GM18861 (cell line): ENCODE measurements around the gene EIF6.
A peak's percentile ranks its signal among the peaks of the same experiment; 100 is the strongest.
"Not testable (repeated sequence)": the region's sequence is repeated elsewhere in the genome, so short reads cannot be mapped to it uniquely, and the experiment has no call there.

Experiments used
- ATAC-seq: cut with Tn5 transposase; IDR thresholded peaks from one replicate; pipeline ENCODE4 v1.9.1; 2021; ENCODE audit not compliant: unreplicated experiment

Gene EIF6

GRCh38 chr20:35262731-35263531 lies 21.6 kb downstream of the EIF6 start:
- ATAC-seq = not testable (repeated sequence)

GRCh38 chr20:35262321-35262720 lies 22.3 kb downstream of the EIF6 start:
- ATAC-seq = not testable (repeated sequence)

DNA sequence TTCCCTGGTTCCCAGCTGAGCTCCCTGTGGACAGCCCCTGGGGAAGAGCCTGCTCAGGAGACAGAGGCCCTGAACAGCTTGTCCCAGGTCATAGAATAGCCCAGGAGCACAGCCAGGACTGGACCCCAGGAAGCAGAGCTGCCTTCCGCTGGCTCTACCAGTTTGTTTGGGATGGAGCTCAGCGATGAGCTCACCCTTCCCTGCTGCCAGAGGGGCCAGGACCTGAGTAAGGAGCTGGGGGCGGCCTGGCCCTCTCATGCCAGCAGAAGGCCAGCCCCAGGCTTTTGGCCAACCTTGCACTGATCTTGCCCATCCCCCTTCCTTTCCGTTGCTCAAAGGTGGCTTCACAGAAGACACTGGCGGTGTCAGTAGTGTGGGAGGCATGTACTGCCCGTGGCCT lies 24.1 kb downstream of the EIF6 start:
- ATAC-seq = no peak

DNA sequence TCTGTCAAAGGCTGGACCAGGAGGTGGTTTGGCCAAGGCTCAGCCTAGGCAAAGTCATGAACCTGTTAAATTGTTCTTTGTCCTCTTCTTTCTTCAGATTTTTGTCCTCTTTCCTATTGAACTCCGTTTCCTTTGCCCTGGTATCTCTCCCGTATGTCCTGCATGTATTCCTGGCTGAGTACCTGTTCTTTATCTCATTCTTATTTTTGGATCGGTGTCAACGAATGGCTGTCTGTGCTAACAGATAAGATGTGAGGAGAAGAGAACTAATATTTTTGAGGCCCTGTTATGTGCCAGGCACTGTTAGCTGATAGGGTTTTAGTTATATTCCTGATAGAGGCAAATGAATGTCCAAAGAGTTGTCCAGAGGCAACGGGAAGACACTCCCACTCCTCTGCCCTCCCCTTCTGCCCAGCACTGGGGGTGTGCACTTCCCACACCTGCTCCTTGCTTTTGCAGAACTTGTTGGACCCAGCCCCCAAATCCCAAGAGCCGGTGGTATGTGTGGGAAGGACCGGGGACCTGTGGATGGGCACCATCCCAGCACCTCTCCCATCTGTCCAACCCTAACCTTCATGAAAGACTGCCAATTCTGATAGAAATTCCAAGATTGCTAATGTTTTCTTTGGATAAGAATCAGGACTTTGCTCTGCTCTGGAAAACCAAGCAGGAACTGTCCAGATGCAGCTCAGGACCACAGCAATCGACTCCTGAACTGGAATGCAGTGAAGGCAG lies 27.2 kb downstream of the EIF6 start:
- no peak for ATAC-seq

GRCh38 chr20:35254448-35254999 lies 30.0 kb downstream of the EIF6 start:
- ATAC-seq = no peak

DNA sequence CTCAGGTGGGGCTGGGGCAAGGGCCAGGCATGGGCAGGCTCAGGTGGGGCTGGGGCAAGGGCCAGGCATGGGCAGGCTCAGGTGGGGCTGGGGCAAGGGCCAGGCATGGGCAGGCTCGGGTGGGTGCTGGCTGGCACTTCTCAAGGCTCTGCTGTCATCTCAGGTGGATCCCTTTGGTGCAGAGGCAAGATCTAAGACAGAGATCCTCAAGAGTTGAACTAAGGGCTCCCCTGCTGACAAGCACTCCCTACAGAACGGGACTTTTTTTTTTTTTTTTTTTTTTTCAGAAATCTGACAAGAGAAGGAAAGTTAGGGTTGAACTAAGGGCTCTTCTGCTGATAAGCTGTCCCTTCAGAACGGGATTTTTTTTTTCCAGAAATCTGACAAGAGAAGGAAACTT lies 31.6 kb downstream of the EIF6 start:
- no peak for ATAC-seq

DNA sequence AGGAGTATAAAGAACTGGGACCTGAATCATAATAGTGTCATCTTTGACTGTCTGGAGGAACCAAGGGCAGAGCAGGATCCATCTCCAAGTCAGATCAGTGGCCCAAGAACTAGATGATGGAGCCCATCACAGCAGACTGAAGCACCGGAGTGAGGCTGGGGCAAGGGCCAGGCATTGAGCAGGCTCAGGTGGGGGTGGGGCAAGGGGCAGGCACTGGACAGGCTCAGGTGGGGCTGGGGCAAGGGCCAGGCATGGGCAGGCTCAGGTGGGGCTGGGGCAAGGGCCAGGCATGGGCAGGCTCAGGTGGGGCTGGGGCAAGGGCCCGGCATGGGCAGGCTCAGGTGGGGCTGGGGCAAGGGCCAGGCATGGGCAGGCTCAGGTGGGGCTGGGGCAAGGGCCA lies 32.0 kb downstream of the EIF6 start:
- not testable (repeated sequence) for ATAC-seq

GRCh38 chr20:35252037-35252461 lies 32.5 kb downstream of the EIF6 start:
- peak; percentile 57 for ATAC-seq

DNA sequence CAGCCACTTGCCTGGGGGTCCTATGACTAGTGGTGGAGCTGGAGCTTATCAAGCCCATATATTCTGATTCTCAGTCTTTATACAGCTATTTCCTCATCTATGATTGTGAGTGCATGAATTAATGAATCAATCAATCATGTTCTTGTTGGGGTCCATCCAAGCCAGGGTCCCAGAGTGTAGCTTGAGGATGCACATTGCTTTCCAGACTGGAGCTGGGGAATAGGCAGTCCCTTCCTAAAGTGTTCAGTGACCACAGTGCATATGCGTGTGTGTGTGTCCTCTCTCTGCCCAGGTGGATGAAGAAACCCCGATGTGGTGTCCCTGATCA lies 33.0 kb downstream of the EIF6 start:
- ATAC-seq = no peak

- no peak for ATAC-seq
Observed at GRCh38 chr20:35248641-35249475, 35.7 kb downstream of the EIF6 start.

DNA sequence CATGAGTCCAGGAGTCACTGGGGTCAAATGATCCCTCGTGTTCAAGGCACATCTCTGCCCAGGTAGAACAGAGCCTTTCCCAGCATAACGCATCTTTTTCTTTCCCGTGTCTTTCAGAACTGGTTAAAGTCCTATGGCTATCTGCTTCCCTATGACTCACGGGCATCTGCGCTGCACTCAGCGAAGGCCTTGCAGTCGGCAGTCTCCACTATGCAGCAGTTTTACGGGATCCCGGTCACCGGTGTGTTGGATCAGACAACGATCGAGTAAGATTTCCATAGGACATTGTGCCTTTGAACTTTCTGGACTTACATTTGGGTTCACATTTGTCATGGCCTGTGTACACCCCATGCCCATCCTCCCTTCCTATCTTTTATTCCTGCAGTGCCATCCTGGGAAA lies 37.8 kb downstream of the EIF6 start:
- no peak for ATAC-seq

DNA sequence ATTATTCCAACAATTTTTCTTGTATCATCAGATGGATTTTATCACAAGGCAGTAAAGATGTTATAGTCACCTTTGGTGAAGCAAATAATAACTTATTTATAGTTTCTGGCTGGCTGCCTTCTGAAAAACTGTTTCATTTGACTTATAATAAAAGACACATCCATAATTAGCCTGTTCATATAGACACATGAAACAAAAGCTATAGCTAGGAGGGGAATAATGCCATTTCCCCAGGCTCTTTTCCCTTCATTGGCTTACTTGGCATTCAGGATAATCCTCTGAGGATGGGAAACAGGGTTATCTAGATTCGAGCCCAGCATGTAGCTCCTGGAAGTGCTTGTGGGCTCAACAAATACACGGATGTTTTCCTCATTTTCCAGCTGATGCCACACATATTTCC lies 40.6 kb downstream of the EIF6 start:
- no peak for ATAC-seq

- no peak for ATAC-seq
Observed at GRCh38 chr20:35243317-35243716, 41.3 kb downstream of the EIF6 start.

DNA sequence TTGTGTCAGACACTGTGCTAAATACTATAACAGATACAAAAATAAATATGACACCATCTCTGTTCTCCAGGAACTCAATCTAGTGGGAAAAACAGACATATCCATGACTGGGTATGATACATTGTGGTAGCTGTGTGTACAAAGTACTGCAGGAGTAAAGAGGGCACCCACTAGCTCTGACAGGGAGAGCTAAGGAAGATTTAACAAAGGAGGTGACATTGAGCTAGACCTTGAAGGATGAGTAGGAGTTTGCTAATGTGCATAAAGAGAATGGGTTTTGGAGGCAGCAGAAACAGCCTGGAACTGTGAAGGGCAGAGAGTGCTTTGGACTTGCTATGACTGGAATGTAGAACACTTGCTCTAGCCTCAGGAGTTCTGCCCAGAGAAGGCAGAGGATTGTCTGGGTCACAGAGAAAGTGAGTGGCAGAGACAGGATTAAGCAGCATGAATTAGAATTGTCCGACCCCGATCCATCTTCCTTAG lies 43.7 kb downstream of the EIF6 start:
- no peak for ATAC-seq

GRCh38 chr20:35240083-35240810 lies 44.3 kb downstream of the EIF6 start:
- no peak for ATAC-seq

DNA sequence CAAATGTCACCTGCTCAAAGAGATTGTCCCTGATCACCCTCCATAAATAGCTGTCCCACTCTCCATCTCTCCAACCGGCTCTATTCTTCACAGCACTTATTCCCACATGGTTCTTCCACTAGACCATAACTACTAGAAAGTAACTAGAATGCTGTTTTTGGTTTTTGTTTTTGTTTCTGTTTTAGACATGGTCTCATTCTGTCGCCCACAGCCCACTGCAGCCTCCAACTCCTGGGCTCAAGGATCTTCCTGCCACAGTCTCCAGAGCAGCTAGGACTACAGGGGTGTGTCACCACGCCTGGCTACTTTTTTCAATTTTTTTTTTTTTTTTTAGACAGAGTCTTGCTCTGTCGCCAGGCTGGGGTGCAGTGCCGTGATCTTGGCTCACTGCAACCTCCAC lies 45.8 kb downstream of the EIF6 start:
- no peak for ATAC-seq

DNA sequence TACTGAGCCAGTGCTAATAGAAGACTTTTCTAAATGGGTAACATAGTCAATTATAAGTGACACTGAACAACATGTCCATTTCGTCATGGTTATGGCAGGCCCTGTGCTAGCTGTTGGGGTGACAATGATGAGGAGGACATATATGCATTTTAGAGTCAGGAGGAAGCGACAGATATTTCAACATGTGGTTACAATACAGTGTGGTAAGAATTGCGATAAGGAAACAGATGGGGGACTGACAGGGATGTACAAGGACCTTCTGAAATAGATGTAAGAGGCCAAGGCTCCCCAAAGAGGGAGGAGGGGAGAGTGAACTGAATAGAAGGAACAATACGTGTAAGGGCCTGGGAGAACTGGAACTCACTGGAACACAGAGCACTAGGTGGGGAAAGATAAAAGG lies 46.4 kb downstream of the EIF6 start:
- no peak for ATAC-seq

DNA sequence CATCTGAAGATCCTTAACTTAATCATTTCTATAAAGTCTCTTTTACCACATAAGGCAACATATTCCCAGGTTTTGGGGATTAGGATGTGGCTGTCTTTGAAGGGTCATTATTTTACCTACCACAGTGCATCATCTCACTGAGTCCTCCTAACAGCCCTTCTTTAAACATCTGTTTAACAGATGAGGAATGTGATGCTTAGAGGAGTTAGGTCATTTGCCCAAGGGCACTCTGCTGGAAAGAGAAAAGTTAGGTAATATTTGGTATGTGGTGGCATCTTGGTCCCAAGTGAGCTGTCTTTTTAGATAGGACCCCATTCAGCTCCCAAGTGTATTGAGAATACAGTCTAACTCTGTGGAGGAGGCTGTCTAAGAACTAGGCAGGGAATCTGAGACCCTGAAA lies 47.1 kb downstream of the EIF6 start:
- ATAC-seq = no peak

DNA sequence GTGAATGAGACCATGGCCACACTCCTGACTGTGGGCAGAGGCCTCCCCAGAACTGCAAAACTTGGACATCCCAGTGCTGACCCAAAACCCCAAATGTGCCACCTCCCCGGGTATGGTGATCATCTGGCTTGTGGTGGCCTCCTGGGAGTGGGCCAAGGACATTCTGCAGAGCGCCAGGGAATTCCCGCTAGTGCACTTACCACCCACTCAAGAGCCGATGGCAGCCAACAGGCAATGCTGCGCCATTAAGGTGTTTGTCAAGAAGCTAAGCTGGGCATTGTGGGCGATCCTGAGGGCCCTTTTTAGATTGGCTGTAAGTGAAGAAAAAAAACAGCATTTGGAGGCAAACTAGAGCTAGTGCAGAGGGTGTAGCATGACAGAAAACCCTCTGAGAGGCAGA lies 48.7 kb downstream of the EIF6 start:
- ATAC-seq = no peak

DNA sequence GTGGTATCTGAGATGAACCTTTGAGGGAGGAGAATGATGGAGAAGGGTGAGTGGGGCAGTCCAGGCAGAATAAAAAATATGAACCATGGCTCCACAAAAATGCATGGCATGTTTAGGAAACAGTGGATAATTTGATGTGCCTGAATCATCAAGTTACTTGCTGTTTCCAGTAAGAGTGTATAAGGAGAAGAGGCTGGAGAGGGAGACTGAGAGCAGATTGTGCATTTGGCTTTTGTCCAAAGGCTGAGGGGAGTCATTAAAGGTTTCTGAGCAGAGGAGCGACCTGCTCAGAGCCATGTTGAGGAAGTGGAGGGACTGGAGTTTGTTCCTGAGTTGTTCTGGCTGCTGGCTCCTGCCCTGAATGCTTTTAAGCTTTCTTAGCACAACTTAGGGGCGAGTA lies 52.0 kb downstream of the EIF6 start:
- ATAC-seq = no peak
